Amniotic epithelial cell (primary cell): ENCODE measurements around the gene SDHB.

ENCODE experiments used
- DNase-seq: peaks from one replicate; pipeline ENCODE4 v3.0.0-alpha.2; 2010; ENCODE audit warnings: low read depth

SDHB gene

GRCh38 chr1:16969057-16969611 lies 84.7 kb downstream of the SDHB start:
- DNase-seq, result no peak
